Measurements from ENCODE around the gene EPB41L4B.
"Not testable (repeated sequence)": the region's sequence is repeated elsewhere in the genome, so short reads cannot be mapped to it uniquely, and the experiment has no call there.

Gene EPB41L4B

DNA sequence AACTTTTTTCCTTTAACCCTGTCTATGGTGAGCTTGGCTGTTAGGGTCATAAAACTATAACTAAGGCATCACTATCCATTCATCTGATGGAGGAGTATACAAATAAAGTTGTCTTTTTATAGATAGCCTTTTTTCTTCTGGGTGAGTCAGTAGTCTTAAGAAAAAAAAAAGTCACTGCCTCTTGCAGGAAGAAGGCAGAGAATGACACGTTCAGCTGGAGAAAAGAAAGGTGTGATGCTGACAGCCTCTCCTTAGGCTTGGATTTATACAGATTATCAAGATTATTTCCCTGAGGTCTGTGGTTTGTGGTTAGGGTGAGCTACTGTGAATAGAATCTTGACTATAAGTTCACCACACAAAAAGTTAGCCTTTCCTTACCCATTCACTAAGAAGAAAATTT is 23.0 kb downstream of the EPB41L4B start:
- DNase-seq (ENCODE audit: low read depth), result no peak

DNA sequence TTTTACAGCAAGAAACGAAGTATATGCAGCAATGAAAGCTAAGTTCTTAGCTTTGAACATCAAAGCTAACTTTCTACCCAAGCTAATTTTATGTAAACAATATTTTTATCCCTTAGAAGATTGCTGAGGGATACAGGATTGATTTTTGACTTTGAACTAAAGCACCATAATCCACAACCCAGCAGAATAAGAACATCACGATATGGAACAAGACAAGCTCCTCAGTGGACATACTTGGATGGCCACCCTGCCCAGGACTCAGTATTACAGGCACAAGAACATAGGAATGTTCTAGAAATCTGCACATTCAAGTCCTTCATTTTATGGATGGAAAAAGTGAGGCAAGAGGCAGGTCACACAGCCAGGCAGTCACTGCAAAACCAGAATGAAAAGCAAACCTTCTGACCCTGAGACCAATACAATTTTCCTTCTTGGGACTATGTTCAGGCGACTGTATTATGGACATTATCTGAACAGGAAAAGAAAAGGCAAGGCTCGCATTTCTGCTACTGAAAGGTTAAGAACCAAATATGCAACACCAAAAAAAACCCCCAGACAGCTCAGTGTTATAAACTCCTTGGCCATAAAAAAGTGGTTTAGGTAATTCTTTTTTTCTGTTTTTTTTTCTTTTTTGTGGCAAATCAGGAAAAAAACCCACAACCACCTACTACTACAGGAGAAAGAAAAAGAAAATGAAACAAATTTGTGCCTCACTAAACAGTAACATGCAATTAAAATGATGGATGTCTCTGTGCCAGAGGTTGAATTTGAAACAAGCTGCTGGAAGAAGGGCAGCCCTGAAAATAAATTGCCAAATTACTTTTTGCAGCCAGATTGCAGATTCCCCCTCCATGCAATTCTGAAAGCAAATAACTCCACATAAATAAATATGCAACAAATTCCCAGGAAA is 25.4 kb downstream of the EPB41L4B start:
- DNase-seq (ENCODE audit: low read depth), result no peak

DNA sequence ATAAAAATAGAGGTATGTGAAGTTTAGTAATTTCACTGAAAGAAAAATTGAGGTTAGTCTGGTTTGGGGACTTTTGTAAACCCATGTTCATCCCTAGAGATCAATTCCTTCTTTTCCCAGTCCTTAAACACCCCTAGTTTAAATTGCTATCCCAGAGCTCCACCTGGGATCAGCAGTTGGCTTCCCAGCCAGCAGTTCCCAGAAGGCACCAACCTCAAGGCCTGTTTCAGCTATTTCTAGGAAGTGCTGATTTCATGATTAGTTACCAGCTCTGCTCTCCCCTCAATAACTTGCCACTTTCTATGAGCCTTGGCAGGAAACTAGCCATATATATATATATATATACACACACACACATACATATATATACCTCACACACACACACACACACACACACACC is 30.5 kb downstream of the EPB41L4B start:
- no peak for DNase-seq (ENCODE audit: low read depth)

DNA sequence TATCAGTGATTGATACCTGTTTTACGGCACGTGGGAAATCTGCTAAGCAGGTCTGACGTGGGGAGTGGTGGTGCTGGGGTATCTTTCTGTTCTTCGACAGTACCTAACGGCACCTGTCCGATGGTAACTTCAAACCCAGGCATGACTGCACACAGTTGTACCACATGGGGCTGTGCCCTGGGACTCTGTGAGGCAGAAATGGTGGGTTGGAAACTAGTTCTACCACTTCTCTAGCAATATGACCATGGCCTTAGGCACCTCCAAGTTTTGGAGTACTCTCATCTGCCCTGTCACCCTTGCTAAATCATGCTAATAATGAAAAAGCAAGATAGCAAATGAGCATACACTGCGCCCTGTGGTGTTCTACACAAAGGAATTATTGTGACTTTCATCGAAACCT is 30.9 kb downstream of the EPB41L4B start:
- no peak for DNase-seq (ENCODE audit: low read depth)

DNA sequence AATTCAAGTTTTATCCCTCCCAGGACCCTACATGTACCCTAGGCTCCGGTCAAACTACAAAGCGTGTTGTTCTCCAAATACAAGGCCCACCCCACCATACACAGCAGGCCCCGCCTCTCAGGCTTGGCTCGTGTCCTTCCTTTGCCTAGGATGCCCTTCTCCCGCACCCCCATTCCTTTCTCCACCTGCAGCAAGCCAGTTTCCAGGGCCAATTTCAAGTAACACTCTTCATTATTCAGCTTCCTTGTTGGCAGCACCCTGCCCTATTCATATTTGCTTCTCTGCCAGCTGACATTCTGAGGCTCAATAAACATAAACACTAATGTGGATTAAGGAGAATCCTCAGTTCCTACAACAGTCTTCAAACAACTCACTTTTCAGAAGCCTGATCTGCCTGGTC is 31.7 kb downstream of the EPB41L4B start:
- DNase-seq (ENCODE audit: low read depth), result no peak

DNA sequence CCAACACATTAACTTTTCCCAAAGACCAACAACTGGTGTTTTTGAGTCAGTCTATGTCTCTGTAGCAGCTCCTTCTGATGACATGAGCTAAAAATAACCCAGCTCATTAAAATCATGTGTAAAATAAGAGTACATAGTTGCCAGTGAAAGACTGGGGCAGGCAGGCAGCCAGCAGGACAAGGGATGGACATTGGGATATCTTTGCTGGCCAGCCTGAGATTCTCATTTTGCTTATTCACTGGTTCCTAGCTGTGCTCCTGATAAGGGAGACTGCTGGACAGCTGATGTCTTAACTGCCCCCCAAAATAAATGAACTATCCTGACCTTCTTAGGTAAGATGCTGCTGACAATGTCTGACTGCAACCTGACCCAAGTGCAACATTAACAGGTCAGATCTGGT is 33.9 kb downstream of the EPB41L4B start:
- no peak for DNase-seq (ENCODE audit: low read depth)

DNA sequence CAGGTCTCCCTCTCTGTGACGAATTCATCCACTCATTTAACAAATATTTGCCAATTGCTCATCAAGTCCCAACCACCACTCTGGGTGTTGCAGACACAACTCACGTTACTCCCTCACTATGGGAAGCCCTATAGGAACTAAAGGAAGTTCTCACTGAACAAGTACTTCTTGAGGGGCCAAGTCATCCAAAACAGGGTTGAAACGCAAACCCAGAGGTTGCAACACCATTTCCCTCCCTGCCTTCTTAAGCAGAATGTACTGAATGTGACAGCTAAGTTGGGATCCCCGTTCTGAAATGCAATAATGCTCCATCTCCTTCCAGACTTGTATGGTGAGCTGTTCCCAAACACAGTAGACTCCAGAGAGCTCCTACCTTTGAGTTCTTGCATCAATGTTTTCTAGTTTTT is 34.3 kb downstream of the EPB41L4B start:
- no peak for DNase-seq (ENCODE audit: low read depth)

DNA sequence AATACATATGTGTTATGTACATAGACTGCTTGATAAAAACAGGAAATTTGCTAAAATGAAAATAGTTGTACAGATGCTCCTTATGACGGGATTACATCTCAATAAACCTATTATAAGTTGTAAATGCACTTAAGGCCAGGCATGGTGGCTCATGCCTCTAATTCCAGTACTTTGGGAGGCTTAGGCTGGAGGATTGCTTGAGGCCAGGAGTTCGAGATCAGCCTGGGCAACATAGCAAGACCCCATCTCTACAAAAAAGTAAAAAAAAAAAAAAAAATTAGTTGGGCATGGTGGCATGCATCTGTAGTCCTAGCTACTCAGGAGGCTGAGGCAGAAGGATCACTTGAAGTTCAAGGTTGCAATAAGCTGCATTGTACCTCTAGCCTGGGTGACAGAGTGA is 37.2 kb downstream of the EPB41L4B start:
- not testable (repeated sequence) for DNase-seq (ENCODE audit: low read depth)

DNA sequence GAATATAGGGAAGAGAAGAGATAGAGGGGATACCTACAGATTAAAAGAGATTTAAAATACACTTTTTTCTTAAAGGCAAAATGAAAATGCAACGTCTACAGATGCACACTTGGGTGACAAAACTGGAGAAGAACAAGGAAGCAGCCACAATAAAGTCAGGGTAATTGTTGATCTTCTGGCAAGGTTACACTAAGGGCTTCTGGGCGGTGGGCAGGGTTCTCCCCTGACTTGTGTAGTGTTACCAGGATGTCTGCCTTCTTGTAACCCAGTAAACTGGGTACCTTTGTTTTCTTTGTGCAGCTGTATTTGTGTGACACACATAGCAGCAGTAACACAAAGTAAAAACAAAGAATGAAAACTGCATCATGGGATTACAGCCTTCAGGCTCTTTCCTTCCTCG is 37.8 kb downstream of the EPB41L4B start:
- DNase-seq (ENCODE audit: low read depth), result no peak

DNA sequence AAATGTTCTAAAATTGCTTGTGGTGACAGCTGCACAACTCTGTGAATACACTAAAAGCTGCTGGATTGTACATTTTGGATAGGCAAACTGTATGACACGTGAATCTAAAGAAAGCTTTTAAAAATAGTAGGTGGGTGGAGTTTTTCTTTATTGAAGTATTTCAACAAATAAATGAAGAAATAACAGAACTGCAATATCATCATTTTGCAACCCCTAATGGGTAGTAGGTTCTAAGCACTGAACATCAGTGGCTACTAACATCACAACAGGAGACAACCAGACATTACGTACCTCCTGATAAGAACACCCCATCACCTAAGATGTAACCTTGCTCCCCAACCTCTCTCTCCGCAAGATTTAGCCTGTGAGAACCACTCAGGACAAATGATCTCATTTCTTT is 38.6 kb downstream of the EPB41L4B start:
- no peak for DNase-seq (ENCODE audit: low read depth)

DNA sequence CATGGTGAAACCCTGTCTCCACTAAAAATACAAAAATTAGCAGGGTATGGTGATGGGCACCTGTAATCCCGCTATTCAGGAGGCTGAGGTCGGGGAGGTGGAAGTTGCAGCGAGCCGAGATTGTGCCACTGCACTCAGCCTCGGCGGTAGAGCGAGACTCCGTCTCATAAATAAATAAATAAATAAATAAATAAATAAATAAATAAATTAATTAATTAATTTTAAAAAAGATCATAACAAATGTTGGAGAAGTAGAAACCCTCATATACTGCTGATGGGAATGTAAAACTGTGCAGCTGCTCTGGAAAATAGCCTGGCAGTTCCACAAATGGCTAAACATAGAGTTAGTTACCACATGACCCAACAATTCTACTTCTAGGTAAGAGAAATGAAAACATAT is 39.3 kb downstream of the EPB41L4B start:
- DNase-seq (ENCODE audit: low read depth), result no peak

DNA sequence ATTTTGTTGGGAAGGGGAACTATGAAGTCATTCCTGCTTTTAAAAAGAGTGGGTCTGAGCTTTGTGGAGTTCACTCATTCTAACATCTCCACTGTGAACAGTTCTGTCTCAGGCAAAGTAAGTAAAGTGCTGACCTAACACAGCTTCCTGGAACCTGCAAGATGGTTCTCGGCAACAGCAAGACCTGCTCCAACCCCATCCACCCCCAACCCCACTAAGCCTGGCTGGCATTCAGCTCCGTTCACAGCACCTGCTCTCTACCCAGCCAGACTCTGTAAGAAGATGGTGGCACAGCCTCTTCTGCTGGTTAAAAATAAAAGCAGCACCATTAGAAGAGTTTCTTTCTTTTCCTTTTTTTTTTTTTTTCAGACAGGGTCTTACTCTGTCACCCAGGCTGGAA is 42.0 kb downstream of the EPB41L4B start:
- DNase-seq (ENCODE audit: low read depth), result no peak

DNA sequence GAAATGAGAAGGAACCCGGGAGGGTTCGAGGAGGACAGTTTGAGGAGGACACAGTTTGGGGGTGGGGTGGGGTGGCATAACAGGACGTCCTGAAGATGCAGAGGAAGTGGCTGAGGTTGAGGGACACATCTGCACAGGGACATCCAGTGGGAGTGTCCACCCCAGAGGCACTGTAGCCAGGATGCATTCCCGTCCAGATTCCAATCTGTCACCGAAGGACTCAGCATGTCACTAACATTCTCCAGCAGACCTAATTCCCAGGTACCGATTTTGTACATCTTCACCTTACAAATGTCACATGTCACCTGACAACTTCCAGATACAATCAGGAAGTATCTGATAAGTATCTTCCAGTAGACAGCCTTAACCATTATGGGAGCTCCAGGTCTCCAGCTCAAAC is 42.6 kb downstream of the EPB41L4B start:
- no peak for DNase-seq (ENCODE audit: low read depth)

DNA sequence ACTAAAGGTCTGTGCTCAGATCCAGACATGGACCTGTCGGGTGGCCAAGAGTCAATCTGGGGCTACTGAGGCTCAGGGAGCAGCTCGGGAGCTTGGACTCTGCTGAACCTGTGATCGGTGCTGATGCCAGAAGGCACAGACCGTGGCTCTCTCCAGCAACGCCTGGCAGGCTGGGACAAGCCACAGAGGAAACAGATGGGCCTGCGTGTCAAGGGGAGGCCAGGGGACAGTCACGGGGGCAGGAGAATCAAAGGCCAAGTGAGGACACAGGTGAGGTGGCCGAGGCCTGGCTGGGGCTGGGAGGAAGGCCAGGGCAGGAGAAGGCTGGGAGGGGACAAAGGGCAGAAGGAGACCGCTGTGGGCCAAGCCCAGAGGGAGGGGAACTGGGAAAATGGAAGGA is 43.4 kb downstream of the EPB41L4B start:
- DNase-seq (ENCODE audit: low read depth), result no peak

DNA sequence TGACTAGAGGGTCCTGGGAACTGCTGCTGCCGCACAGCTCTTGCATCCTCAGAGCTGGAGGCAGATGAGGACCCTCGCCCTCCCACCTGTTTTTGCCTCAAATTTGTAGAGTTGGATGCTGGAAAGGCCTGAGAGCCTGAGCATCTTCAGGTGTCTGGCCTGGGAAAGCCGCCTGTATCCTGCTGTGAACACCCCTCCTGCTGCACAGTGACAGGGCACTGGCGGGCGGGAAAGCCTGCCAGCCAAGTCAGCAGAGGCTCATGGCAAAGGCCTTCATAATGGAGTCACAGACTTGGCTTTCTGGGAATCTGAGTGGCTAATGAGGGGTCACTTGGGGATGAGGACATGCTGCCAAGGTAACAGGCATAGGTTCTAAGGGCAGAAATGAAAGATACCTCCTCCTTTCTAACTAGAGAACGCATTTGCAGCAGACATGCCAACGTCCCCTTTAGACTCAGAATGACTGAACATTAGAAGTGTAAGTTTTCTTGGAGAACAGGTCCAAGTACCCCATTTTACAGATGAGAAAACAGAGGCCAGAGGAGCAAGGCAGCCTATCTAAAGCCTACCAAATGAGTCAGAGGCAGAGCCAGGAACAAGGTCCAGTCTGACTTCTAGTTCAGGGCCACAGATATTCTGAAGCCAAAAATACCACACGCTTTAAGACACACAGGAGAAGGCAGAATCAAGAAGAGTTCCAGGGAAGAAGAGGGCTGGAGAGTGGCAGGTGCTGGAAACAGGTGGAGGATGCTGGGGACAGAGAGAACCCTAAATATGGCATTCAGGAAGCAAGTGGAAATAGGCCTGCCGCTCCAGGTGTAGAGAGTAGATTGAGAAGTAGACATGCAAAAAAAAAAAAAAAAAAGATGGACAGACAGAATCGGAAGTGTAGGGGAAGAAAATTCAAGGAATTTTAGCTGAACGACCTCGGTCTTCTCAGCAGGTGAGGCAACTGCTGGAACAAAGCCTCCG is 44.1 kb downstream of the EPB41L4B start:
- DNase-seq (ENCODE audit: low read depth), result no peak

DNA sequence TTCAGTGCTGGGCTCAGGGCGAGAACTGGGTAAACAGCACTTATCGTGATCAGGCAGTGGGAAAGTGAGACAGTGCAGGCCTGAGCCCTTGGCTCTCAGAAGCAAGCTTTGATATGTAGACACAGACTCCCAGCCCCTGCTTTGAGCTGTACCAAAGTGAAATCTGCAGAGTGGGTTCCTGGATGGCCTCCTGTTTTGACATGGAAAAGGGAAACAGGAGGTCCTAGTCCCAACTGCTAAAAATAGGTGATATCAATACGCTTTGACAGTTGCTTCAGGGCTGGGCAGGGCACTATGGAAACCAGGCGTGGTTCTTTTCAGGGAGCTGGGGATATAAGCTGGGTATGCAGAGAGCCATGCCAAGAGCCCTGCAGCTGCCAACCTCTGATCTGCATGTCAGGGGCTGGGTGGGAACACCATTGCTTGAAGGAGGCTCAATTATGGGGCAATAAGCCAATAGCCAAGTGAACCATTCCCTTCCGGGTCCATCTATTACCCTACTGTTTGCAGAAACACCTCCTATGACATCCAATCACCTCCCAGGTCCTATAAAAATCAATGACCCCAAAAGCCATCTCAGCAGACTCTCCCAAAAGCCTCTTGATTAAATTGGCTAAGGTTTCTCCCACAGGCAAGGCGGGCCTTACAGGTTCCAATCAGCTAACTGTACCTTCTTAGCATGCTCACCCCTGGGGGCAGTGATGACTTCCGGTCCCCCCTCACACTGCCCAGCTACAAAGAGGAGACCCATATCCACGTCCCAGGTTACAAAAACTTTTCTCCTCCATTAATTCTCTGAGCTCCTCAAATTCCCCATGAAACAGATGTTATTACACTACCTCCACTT is 45.8 kb downstream of the EPB41L4B start:
- DNase-seq (ENCODE audit: low read depth), result no peak

DNA sequence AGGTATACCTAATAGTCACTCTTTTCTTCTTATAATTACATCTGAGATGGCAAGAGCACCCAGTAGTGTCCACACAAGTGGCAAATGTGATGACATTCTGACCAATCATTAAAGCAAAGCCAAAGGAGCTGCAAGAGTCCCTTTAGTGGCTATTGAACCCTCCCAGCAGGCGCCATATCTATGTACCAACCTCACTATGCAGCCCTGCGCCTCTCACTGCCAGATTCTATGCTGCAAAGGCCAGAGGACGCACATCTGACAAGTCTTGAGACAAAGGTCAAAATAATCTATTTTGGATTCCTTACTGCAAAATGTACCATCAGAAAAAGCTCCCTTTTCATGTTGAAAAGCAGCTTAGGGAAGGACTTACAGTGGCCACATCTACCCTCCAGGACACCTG is 47.0 kb downstream of the EPB41L4B start:
- no peak for DNase-seq (ENCODE audit: low read depth)

DNA sequence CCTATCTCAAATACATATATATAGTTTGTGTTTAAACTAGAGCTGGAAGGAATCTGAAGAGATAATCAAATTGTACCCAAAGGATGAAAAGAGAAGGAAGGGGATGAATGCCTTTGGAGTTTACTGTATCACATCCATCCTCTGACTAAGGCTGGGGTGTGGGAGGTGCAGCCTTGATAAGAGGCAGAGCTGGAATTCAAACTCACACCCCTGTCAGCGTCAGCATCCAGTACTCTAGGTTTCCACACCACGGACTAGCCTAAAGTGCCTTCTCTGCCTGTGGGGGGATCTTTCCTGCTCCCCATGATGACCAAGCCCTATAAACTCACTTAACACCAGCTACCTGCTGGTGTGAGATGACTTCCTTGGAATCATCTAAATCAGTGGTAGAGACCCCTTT is 48.1 kb downstream of the EPB41L4B start:
- no peak for DNase-seq (ENCODE audit: low read depth)

DNA sequence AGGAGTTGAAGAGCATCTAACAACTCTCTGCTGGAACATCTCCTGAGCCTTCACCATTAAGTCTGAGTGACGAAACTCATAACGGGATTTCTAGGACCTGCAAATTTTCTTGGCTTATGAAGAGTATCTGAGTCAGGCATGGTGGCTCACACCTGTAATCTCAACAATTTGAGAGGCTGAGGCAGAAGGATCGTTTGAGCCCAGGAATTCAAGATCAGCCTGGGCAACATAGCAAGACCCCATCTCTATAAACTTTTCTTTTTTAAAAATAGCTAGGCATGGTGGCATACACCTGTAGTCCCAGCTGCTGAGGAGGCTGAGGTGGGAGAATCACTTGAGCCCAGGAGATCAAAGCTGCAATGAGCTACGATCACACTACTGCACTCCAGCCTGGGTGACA is 48.8 kb downstream of the EPB41L4B start:
- DNase-seq (ENCODE audit: low read depth), result no peak

DNA sequence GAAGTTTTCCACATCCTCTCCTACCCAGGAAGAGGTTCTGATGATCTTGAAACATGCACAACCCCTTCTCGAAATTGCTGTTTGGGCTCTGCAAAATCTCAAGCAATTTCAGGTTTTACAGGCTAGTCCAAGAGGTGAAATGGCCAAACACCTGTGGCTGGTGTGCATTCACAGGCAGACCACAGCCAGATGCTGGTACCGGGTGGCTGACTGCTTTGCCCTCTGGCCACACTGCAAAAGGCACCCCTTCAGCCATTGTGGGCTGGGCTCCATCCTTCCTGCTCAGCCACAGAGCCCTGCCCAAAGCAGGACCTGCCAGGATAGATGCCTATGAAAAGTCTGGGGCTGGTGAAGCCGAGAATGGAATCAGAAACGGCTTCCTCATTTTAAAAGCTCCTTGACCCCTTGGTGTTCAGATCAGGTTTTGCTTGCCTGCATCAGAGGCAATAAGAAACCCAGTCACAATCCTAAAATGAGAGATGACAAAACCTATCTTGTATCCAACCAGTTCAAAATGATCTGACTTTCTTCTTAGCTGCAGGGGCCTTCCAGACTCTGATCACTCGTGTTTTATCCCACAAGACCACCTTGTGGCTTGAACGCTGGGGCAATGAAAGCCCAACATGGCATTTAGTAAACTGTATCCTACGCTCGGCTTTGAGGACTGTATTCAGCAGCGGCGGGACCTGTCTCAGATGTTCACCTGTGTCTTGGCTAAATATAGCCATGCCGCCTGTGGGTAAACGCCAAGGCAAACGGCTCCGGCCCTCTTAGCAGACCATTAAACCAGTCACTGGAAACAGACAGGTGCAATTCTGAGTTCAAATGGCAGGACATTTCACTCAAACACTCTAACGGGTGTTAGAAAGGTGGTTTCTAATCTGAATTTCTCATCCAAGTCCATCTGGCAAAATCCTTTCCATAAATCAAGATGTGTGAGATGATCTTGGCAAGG is 49.6 kb downstream of the EPB41L4B start:
- DNase-seq (ENCODE audit: low read depth), result no peak

DNA sequence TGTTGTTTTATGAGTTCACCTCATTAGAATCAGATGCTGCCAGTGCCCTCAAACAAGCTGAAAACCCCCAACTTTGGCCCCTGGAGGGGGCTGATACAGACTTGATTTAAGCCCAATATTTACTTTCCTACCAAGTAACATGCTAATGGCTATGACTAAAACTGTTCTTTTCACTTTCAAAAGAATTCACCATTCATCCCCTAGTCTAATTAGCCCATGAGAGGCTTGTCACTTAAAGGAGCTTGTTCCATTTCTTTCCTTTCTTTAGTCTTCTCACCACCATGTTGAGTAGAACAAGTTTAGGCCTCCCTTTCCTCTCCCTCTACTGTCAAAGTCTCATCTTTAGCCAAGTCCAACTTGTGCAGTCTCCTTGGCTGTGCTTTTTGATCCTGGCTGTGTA is 50.4 kb downstream of the EPB41L4B start:
- no peak for DNase-seq (ENCODE audit: low read depth)
